ENCODE results near the gene ASB16.

ASB16 gene

GRCh38 chr17:44170499-44171201, at the start of gene ASB16:
Gene ASB16, plus strand, starts transcription at chr17:44170704. Its CDS starts 86 bp downstream, at chr17:44170790.
- no peak for TF ChIP-seq CTCF (IDR thresholded peaks at IDR 0.05; ENCODE audit: borderline replicate concordance, insufficient read depth, low read depth, low read length)
- no peak within 1 kb of the TSS for H3K4me3 ChIP-seq (ENCODE audit: low read depth, low read length)

GRCh38 chr17:44120851-44121605, 49.5 kb upstream of the ASB16 start:
- TF ChIP-seq CTCF (IDR thresholded peaks at IDR 0.05; ENCODE audit: borderline replicate concordance, insufficient read depth, low read depth, low read length): no peak
- H3K4me3 ChIP-seq (ENCODE audit: low read depth, low read length): no peak overlapping the region

GRCh38 chr17:44121997-44122815, 48.3 kb upstream of the ASB16 start:
- peak overlapping the region; percentile 71 for H3K4me3 ChIP-seq (ENCODE audit: low read depth, low read length)
- no peak for TF ChIP-seq CTCF (IDR thresholded peaks at IDR 0.05; ENCODE audit: borderline replicate concordance, insufficient read depth, low read depth, low read length)

GRCh38 chr17:44122816-44123355, 47.6 kb upstream of the ASB16 start:
- peak overlapping the region; percentile 71 for H3K4me3 ChIP-seq (ENCODE audit: low read depth, low read length)
- TF ChIP-seq CTCF (IDR thresholded peaks at IDR 0.05; ENCODE audit: borderline replicate concordance, insufficient read depth, low read depth, low read length): no peak

GRCh38 chr17:44123356-44124117, 47.0 kb upstream of the ASB16 start, which contains the start of gene HDAC5:
Gene HDAC5, minus strand, starts transcription at chr17:44123641. Its CDS starts 6,126 bp downstream, at chr17:44117515.
- H3K4me3 ChIP-seq (ENCODE audit: low read depth, low read length): peak within 1 kb of the TSS; percentile 71
- TF ChIP-seq CTCF (IDR thresholded peaks at IDR 0.05; ENCODE audit: borderline replicate concordance, insufficient read depth, low read depth, low read length): peak; percentile 62

- peak overlapping the region; percentile 44 for H3K4me3 ChIP-seq (ENCODE audit: low read depth, low read length)
- TF ChIP-seq CTCF (IDR thresholded peaks at IDR 0.05; ENCODE audit: borderline replicate concordance, insufficient read depth, low read depth, low read length): no peak
These were observed 46.4 kb upstream of the ASB16 start for GRCh38 chr17:44124118-44124438.

All from GM12875 (cell line).